ENCODE measurements around the gene ADORA1.

ADORA1 gene

DNA sequence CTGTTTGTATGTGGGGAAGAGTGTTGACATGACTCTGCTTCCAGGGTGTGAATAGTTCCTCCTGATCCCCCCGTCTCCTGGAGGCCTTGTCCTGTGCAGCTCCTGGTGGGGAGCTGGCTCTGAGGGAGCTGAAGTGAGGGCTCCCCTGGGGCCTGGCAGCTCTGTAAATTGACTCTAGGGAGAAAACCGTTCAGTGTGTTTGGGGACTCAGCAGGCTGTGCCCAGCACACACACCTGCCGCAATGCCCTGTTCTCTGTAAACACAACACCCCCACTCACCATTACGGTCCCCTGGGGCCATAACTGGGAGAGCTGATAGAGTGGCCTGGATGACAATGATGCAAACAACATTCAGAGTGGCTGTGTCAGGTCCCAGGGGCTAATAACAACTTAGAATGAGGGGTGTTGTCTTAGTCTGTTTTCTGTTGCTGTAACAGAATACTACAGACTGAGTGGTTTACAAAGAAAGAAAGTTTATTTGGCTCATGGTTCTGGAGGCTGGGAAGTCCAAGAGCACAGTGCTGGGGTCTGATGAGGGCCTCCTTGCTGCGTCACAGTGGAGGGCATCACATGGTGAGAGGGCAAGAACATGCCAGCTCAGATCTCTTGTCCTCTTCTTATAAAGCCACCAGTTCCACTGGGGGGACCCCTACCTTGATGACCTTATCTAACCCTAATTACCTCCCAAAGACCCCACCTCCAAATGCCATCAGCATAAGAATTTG, 15.3 kb downstream of the ADORA1 start:
- DNase-seq: no peak

DNA sequence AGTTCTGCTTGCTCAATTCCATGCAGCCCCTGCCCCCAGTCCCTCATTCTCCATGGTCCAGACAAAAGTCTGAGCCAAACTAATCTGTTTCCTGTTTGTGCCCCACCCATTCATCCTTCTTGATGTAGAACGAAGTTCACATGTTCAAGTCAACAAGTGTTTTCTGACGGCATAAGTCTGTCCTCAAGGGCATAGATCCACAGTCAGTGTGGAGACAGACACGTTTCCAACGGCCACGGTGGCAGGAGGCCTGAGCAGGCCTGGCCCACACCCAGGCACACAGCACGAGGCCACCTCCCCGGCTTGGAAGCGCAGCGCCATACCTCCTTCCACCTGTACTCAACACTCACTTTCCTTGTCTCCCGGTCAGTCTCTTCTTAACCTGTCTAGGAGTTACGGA, 16.1 kb downstream of the ADORA1 start:
- no peak for DNase-seq

DNA sequence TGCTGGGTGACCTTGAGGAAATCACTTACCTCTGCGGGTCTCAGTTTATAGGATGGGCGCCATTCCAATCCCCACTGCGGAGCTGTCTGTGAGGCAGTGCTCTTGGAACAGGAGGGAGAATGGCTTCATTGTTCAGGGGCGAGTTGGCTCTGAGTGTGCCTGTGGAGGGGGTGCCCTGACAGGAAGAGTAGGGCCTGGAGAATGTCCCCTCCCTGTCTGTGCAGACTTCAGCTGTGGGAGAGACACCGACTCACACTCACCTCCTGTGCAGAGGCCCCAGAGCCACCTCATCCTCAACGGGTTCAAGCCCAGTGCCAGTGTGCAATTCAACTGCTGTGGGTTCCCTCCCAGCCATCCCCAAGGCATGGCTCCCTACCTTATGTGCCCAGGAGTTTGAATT, 17.1 kb downstream of the ADORA1 start:
- no peak for DNase-seq

DNA sequence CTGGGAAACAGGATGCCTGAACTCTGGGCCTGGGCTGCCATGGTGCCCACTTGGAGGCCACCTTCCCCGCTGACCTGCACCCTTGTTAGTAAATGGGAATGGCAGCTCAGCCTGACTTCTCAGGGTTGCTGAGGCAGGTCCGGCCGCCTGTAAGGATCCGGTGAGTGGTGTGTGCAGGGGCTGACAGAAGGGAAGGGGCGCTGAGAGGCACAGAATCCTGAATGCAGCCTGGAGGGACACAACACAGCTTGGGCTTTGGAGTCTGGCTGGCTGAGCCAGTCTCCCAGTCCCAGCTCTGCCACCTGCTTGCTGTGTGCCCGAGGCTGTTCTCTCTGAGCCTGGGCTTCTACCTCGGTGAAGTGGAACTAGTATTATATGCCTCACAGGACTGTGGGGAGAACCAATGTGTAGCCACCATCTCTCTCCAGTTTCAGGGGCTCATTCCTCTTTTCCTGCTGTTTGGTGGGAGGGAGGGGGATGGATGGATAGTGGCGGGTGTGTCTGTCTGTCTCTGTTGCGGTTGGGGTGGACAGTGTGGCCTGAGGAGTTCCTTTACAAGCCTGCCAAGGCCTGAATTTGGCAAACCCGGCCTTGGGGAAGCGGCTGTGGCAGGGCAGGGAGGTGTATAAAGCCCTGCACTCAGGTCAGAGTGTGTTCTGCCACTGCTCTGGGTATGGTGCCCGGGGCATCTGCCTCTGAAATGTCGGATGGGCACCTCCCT, 18.0 kb downstream of the ADORA1 start:
- no peak for DNase-seq

DNA sequence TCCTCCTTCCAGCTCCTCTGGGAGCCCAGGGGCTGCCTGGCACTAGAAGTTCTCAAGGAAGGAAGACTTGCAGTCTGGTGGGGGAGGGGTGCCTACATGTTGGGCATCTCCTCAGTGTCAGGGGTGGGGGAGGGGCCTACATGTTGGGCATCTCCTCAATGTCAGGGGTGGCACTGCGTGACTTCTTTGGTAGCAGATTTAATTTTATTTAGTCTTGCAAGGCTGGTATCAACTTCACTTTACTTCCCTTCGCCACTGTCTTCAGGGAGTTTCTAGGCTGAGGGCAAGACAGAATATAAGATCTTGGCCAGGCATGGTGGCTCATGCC, 18.5 kb downstream of the ADORA1 start:
- DNase-seq: no peak

DNA sequence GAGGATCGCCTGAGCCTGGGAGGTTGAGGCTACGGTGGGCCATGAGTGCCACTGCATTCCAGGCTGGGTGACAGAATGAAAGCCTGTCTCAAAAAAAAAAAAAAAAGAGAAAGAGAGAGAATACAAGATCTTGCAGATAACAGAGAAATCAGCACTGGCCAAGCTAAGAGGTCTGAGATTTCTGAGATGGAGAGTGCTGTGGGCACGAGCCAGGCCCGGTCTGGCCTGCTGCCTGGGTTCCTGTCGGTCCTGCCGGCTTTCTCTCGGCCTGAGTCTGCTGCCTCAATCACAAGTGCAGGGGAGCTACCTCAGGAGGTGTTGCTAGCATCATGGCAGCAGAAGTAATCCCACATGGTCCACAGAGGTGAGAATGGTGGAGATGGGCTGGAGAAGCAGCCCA, 19.0 kb downstream of the ADORA1 start:
- DNase-seq: no peak

DNA sequence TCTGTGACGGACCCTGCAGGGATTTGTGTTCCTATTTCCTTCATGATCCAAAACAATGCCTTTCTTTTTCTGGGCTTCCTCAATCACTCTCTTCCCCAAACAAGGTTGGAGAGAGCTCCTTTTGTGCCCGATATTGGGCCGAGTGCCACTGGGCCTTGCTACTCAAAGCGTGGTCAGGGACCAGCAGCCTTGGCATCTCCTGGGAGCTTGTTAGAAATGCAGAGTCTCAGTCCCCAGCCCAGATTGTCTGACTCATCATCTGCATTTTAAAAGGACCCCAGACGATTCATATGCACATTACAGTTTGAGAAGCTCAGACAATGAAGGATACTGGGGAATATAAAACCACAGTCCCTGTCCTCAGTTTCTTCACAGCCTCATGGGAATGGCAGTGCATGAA, 19.9 kb downstream of the ADORA1 start:
- no peak for DNase-seq

DNA sequence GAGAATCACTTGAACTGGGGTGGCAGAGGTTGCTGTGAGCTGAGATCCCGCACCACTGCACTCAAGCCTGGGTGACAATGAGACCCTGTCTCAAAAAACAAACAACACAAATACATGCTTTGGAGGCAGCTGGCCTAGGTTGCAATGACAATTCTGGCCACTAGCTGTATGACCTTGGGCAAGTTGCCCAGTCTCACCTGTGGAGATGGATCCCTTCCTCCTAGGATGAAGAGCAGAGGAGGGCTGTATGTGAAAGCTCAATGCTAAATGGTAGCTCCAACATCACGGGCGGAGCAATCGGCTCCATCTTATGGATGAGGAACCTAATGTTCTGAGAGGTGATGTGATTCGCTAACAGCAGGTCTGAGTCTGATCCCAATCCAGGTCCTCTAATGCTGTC, 20.6 kb downstream of the ADORA1 start:
- DNase-seq: no peak

DNA sequence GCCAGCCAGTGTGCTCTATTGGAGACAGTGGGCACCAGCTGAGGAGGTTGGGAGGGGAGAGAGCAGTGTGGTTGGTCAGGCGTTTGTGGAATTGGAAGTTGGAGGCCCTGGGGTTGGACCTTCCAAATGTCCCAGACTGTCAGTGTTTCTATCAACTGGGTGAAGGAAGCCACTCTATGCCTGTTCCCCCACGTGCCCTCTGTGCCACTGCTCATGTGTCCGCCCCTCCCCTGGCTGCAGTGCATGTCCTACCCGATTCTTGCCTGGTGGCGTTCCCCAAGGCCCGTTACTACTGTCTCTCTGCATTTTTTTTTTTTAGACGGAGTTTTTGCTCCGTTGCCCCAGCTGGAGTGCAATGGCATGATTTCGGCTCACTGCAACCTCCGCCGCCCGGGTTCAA, 21.1 kb downstream of the ADORA1 start:
- DNase-seq: no peak

DNA sequence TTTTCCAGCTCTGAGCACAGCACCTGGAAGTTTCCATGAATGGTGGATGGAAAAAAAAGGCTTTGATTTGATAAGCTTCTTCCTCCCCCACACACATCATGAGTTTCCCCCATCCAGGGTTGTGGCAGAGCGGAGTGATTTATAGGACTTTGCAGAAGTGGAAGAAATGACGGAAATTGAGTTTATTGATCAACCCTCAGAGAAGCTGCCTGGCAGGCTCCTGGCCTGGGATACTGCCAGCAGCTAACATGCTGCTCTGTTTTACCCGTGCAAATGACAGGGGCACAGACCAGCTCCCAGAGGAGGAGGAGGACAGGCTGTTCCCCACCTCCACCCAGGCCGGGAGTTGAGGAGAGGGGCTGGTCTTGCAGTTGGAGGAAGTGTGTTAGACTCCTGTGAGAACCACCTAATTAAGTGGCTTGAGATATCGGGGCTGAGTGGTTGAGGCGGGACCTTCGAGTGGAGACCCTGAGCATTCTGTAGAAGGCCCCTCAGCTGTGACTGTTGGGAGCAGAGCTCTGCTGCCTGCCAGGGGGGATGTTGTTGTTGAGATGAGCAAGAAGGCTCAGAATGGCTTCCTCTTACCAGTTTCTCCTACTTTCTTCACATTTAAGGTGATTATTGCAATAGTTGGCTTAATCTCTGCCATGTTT, 21.8 kb downstream of the ADORA1 start:
- DNase-seq: no peak

DNA sequence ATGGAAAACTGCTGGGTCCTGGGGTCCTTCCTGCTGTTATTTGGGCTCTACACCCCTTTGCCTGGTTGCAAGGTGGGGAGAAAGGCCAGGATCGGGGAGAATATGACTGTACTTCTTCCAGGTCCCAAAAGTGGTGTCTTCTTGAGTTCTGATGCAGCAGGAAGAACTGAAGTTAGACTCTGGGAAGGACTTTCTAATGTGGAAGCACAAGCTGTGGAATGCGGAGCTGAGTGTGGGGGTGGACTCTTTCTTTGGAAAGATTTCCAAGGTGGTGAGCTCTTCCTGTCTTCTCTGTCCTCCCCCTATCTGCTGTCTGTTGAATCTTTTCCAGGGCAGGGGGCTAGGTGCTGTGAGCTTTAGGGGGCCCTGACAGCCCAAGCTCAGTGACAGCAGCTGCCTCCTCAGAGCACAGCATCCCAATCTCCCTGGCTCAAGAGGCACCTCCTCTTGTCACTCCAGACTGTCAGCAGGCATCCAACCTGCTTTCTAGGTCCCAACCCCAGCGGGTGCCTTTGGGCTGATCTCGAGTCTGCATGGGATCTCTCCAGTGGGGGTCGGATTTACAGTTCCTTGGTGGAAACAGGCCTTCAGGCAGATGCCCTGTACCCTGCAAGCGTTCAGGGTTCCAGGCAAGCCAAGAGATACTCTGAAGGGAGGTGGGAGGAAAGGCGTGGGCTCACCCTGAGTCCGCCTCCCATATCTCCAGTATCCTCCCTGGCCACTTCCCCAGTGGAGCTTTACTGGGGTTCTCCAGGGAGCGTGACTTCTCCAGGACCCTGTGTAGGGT, 23.2 kb downstream of the ADORA1 start:
- no peak for DNase-seq

DNA sequence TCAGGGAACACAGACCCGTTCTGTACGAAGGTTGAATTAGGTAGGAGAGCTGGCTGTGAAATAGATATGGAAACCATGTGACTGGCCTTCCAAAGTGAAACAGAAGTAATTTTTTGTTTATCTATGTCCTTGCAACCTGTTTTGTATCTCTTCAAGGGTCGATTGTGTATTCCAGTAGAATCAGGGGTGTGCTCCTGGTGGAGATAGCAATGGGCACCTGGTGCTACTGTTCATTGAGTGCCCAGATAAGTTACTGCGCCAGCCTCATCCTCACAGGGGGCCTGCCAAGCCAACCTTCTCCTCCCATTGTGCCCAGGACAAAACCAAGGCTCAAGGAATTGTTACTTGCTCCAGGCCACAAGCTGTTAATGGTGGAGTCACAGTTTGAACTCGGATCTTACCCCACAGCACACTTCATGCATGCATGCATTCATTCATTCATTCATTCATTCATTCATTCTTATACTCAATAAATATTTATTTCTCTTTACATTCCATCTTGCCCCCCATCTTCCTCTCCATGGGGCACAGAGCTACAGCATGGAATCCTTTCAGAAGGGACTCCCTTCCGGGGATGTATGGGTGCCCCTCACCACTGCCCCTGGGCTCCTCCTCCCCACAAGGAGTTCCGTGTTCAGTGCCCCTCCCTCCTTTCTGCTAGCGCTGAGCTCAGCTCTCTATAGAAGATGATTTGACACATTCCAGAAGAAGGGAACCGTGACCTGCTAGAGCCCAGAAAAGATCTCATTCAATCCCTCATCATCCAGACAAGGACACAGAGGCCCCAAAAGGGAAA, 24.0 kb downstream of the ADORA1 start:
- DNase-seq: no peak

DNA sequence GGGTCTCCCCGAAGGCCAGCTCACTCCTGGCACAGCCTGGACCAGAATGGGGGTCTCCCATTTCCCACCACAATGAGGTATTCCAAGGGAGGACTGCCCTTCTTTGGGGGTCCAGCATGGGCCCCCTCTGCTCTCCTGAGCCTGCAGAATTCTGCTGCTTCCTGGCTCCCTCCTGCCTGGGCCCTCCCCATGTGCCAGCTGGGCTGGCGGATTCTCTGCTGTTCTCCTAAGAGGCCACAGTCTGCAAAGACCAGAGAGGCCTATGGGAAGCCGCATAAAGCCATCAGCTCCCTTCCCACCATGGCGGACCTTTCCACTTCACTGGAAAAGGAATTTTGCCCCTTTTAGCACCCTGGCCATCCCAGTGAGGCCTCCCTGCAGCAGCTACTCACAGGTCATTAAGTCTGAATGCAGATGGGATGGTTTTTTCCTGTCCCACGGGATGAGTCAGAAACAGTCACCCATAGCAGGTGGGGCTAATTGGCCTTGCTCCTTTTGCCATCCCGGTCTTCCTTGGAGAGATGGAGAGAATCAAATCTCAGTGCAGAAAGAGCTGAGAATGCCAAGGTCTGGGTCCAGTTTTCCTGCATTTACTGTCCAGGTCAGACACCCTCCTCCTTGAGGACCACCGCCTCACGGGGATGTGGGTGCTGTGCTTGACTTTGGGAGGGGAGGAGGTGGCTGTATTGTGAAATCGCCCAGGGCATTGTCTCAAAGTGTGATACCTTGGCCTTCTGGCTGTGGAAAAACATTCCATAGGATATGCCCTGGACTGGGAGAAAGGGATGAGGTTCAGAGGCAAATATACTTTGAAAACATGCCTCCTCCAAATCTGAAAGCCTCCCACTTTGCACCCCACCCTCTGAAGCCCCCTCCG, 24.9 kb downstream of the ADORA1 start:
- no peak for DNase-seq

DNA sequence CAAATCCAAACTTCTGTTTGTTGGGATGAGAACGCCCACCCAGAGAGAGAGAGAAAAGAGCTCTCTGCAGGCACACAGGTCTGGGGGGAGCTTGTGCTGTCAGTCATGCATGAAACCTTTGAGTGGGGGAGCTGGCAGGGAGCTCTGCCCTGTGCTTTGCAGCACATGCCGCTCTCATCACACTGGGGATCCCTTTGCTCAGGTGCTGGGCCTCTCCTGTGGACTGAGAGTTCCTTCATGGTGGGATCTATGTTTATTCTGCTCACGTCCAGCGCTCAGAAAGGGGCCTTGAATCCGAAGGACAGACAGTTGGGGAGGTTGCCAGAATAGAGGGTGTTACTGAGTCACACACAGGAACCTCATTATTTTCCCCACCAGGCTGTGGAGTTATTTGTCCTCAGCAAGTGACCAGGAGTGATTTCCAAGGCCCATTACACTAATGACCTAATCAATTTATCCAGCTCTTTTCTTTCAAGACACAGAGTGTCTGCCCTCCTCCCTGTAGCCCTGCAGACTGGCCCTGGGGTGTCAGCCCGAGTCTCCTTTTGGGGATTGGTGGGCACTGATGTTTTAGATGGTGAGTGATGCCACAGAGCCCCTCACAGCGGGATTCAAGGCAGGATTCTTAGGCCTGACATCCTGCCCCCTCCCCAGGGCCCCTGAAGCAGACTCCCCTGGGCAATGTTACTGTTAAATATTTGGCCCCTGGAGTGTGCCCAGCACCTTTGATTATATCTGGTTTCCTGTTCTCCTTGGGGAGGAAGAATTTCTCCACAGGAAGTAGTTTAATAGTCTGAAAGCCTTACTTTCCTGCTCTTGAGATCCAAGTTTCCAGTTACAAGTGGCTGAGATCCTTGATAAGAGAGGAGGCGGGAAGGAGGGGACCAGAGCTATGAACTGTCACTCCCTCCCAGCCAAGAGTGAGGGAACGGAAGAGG, 25.8 kb downstream of the ADORA1 start:
- DNase-seq: no peak

DNA sequence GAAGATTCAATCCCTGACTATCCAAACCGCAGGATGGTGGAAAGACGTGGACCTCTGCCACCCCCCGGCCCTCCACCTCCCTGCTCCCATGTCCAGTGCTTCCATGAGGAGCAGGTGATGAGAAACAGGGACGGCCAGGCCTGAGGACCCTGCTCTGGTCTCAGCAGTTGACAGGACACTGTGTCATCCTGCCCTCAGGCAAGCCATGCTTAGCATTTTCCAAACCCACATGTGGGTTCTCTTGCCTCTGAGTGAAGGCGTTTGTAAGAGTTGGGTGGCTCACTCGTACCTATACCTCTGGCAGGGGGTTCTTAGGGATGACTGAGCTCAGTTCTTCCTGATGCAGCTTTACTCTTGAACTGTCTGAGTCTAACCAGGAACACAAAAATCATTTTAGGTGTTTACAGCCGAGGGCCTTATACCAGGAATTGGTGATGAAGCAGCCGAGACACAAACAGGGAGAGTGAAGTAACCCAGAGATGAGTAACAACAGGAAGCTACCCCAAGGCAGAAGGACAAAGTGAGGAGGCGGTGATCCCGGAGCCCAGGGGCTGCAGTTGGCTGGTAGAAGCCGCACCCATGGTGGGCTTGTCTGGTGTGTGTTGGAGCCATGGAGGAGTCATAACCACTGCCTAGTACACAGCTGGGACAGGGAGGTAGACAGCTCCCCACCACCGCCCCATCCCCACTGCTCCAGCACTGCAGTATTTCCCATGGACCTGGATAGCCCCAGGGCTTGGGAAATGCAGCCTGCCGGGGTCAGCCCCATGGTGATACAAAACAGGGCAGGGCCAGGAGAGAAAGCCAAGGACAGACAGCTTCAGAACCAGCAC, 26.7 kb downstream of the ADORA1 start:
- peak; percentile 63 for DNase-seq

DNA sequence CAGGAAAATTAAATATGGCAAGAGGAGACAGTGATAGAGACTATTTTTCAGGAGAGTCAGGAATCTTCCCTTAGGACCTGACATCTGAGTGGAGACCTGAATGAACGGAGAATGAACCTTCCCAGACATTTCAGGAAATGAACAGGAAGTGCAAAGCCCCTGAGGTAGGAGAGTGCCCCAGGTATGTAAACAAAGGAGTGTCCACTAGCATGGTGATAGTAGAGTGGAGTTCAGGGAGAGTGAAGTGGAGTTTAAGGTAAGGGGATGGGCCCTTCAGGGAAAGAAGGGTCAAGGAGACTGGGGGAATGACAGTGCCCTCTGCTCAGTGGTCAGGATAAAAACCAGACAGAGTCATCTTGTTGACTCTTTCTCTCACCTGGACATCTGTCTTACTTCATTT, 28.8 kb downstream of the ADORA1 start:
- DNase-seq: no peak

DNA sequence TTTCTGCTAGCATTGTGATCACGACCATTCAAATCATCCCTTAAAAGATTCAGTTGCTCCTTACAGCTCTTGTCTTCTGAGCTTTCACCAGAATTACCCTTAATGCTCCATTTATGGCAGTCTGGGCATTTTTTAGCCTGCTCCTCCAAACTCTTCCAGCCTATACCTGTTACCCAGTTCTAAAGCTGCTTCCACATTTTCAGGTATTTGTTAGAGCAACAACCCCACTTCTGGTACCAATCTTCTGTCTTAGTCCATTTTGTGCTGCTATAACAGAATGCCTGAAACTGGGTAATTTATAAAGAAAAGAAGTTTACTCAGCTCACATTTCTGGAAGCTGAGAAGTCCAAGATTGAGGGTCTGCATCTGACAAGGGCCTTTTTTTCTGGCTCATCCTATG, 30.9 kb downstream of the ADORA1 start:
- DNase-seq: no peak

DNA sequence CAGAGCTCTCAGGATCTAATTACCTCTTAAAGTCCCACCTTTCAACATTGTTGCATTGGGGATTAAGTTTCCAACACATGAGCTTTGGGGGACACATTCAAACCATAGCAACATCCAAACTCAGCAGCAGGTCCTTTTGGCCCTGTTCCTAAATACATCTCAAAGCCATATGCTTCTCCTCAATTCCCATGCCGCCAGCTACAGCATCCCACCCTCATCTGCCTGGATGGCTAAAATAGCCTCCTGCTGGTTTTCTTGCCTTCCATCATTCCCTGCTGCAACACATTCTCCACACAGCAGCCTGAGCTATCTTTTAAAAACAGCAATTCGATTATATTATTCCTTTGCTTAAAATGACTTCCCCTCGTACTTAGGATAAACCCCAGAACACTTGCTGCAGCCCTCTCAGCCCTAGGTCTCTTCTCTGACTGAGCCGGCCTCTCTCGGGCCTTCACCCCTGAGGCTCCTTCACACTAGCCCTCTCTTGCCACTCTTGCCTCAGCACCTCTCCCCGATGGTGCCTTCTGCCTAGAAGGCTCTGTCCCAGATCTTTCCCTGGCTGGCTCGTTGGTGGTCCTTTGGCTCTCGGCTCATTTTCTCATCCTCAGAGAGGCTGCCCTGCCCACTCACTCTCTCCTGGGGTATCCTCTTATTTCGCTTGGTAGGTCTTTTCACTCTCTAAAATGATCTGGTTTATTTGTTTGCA, 31.6 kb downstream of the ADORA1 start:
- no peak for DNase-seq

DNA sequence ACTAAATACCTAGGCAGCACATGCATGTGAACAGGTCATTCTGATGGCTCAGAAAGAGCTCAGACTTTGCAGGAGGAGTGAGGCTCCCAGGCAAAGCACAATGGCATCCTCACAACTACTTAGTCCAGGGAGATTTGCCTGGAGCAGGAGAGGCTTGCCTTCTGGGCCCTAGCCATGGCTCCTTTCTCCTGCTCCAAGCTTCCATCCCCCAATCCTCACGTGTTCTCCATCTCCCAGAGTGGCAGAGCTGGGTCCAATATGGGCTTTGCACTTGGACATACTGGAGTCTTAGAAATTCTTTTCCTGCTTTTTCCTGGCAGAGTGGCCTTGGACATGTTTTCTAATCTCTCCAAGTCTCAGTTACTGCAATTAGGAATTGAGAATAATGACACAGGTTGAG, 32.3 kb downstream of the ADORA1 start:
- no peak for DNase-seq

Data from inflammatory macrophage treated with lipopolysaccharide for 4 hours (primary cell).